ENCODE measurements around the gene CA4.
"Not testable (repeated sequence)": the region's sequence is repeated elsewhere in the genome, so short reads cannot be mapped to it uniquely, and the experiment has no call there.

DNA sequence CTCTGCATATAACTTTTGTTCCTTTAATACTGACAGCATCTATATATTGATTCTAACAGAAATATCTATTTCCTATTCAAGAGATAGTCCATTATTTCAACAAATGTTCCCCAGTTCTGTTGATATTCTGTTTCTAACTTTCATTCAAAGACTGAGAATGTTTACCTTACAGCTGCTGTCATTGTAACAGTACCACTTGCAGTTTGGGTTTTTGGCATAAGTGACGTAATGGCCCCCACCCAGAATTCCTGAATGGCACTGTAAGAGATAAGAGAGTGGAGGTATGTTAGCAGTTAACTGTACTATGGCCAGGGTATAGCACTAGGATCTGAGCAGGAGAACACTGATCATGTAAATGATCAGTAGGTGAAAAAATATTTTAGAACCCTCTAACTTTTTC, 30.6 kb downstream of the CA4 start:
- not testable (repeated sequence) for TF ChIP-seq POLR2A, CTCF (IDR thresholded peaks at IDR 0.05)
